Urinary bladder (tissue), 4 donors: Measurements from ENCODE around the gene NDUFS2. TPM values are rescaled to one million over a fixed set of nuclear protein-coding genes. Genes with fewer than 3 reads are reported as not detected.

Source experiments
- DNase-seq: peaks from one replicate; pipeline ENCODE4 v3.0.0-alpha.2; 2015; ENCODE audit errors: extremely low spot score
- H3K27ac ChIP-seq: one replicate; pipeline ENCODE4 v1.5.1; 2013; ENCODE audit warnings: low read depth, mild to moderate bottlenecking, moderate library complexity
- H3K36me3 ChIP-seq: one replicate; pipeline ENCODE4 v1.6.1; 2013; ENCODE audit warnings: mild to moderate bottlenecking, moderate library complexity; ENCODE audit not compliant: insufficient read depth
- H3K4me1 ChIP-seq: one replicate; pipeline ENCODE4 v1.6.1; 2013; ENCODE audit warnings: mild to moderate bottlenecking, moderate library complexity; ENCODE audit not compliant: insufficient read depth
- H3K4me3 ChIP-seq: one replicate; pipeline ENCODE4 v1.5.1; 2013; ENCODE audit warnings: low read depth, low read length
- WGBS: extraction: QIAGEN DNeasy Blood & Tissue Kit; methylation state at CpG from one replicate; pipeline ENCODE4 v1.1.7; 2013; 5-methylcytosine and 5-hydroxymethylcytosine counted together
- polyA plus RNA-seq: library from polyadenylated mRNA; stranded (reverse); fragments of 200-250 nt; gene quantifications from one replicate; pipeline ENCODE4 v1.2.3, GENCODE V29; 2013
- total RNA-seq: library from RNA; depleted of rRNA; stranded (reverse); fragments of >200 nt; gene quantifications from one replicate; pipeline ENCODE4 v1.2.3, GENCODE V29; 2014
- donor health status: healthy with polysubstance abuse.
- donor health status: healthy.

NDUFS2 gene
- total and polyA plus RNA-seq, 2 donors: 71.9 to 100 TPM

- no peaks in the 10 kb centered on the region for H3K4me1 ChIP-seq
- H3K4me3 ChIP-seq: peak within 1 kb of the TSS; percentile 78
- peak within 1 kb of the TSS; percentile 90 for H3K27ac ChIP-seq
- peak; percentile 76 for DNase-seq
- 3% methylated on average over 50 of the region's 50 CpGs for WGBS
- peaks cover 2% of the 10 kb centered on the region for H3K36me3 ChIP-seq
These were observed 24.8 kb upstream of the NDUFS2 start, which contains the start of gene B4GALT3 for GRCh38 chr1:161177112-161177935. B4GALT3 (minus strand) TSS chr1:161177507; CDS start chr1:161176060, 1,447 bp downstream.

- Histone ChIP-seq H3K27ac (peak overlapping the region; percentile 84), H3K4me1 (no peaks in the 10 kb centered on the region), H3K36me3 (peaks cover 2% of the 10 kb centered on the region), H3K4me3 (peak overlapping the region; percentile 78)
- DNase-seq: no peak
- 46% methylated on average over 9 of the region's 9 CpGs for WGBS
These were observed 24.3 kb upstream of the NDUFS2 start for GRCh38 chr1:161177936-161178244.

GRCh38 chr1:161179698-161180097, 22.5 kb upstream of the NDUFS2 start:
- Histone ChIP-seq H3K27ac (no peak overlapping the region), H3K4me3 (no peak overlapping the region), H3K36me3 (no peaks in the 10 kb centered on the region), H3K4me1 (no peaks in the 10 kb centered on the region)
- DNase-seq: no peak
- 88% methylated on average over 3 of the region's 3 CpGs for WGBS

GRCh38 chr1:161180639-161181038, 21.5 kb upstream of the NDUFS2 start:
- H3K4me3 ChIP-seq: no peak overlapping the region
- DNase-seq: no peak
- no peaks in the 10 kb centered on the region for H3K36me3 ChIP-seq
- WGBS: 68% methylated on average over 1 of the region's 1 CpG
- H3K27ac ChIP-seq: no peak overlapping the region
- H3K4me1 ChIP-seq: no peaks in the 10 kb centered on the region

GRCh38 chr1:161182214-161182613, 20.0 kb upstream of the NDUFS2 start:
- no peak for DNase-seq
- 91% methylated on average over 1 of the region's 1 CpG for WGBS

GRCh38 chr1:161185282-161185682, 16.9 kb upstream of the NDUFS2 start:
- no peaks in the 10 kb centered on the region for H3K4me1 ChIP-seq
- 17% methylated on average over 3 of the region's 3 CpGs for WGBS
- no peak for DNase-seq
- no peak overlapping the region for H3K4me3 ChIP-seq
- no peak overlapping the region for H3K27ac ChIP-seq
- H3K36me3 ChIP-seq: no peaks in the 10 kb centered on the region

More at GRCh38 chr1:161182214-161182613, 20.0 kb upstream of the NDUFS2 start:
- H3K27ac ChIP-seq: no peak overlapping the region
- H3K36me3 ChIP-seq: no peaks in the 10 kb centered on the region
- H3K4me1 ChIP-seq: no peaks in the 10 kb centered on the region
- H3K4me3 ChIP-seq: no peak overlapping the region

- Histone ChIP-seq H3K27ac (no peak overlapping the region), H3K4me1 (no peaks in the 10 kb centered on the region), H3K4me3 (no peak overlapping the region), H3K36me3 (no peaks in the 10 kb centered on the region)
- WGBS: 30% methylated on average over 2 of the region's 2 CpGs
- no peak for DNase-seq
These were observed 16.3 kb upstream of the NDUFS2 start for GRCh38 chr1:161185732-161186311.

GRCh38 chr1:161187311-161187710, 14.9 kb upstream of the NDUFS2 start:
- Histone ChIP-seq H3K4me1 (no peaks in the 10 kb centered on the region), H3K27ac (no peak overlapping the region), H3K36me3 (no peaks in the 10 kb centered on the region), H3K4me3 (no peak overlapping the region)
- WGBS: 72% methylated on average over 3 of the region's 3 CpGs
- DNase-seq: no peak

- 80% methylated on average over 6 of the region's 6 CpGs for WGBS
- Histone ChIP-seq H3K4me3 (no peak overlapping the region), H3K36me3 (no peaks in the 10 kb centered on the region), H3K4me1 (no peaks in the 10 kb centered on the region), H3K27ac (no peak overlapping the region)
- DNase-seq: no peak
These were observed 13.8 kb upstream of the NDUFS2 start for GRCh38 chr1:161188381-161188780.

- WGBS: 85% methylated on average over 5 of the region's 5 CpGs
- no peaks in the 10 kb centered on the region for H3K4me1 ChIP-seq
- no peaks in the 10 kb centered on the region for H3K36me3 ChIP-seq
- no peak for DNase-seq
- H3K27ac ChIP-seq: no peak overlapping the region
- H3K4me3 ChIP-seq: no peak overlapping the region
These were observed 13.1 kb upstream of the NDUFS2 start for GRCh38 chr1:161189036-161189435.

- no peaks in the 10 kb centered on the region for H3K4me1 ChIP-seq
- H3K36me3 ChIP-seq: no peaks in the 10 kb centered on the region
- no peak overlapping the region for H3K27ac ChIP-seq
- 69% methylated on average over 22 of the region's 22 CpGs for WGBS
- DNase-seq: no peak
- H3K4me3 ChIP-seq: no peak overlapping the region
These were observed 11.1 kb upstream of the NDUFS2 start for GRCh38 chr1:161190962-161191521.

GRCh38 chr1:161191971-161192370, 10.2 kb upstream of the NDUFS2 start:
- no peaks in the 10 kb centered on the region for H3K36me3 ChIP-seq
- no peak for DNase-seq
- WGBS: 78% methylated on average over 8 of the region's 8 CpGs
- no peak overlapping the region for H3K4me3 ChIP-seq
- no peak overlapping the region for H3K27ac ChIP-seq
- no peaks in the 10 kb centered on the region for H3K4me1 ChIP-seq

- Histone ChIP-seq H3K27ac (no peak overlapping the region), H3K36me3 (no peaks in the 10 kb centered on the region), H3K4me3 (no peak overlapping the region), H3K4me1 (no peaks in the 10 kb centered on the region)
- no peak for DNase-seq
- 57% methylated on average over 15 of the region's 15 CpGs for WGBS
These were observed 9.4 kb upstream of the NDUFS2 start for GRCh38 chr1:161192476-161193465.
